Measurements from ENCODE around the gene LGI4. TPM values are rescaled to one million over a fixed set of nuclear protein-coding genes. Genes with fewer than 3 reads are reported as not detected.

The LGI4 gene
- total RNA-seq, 1 experiment from 2014 or later = 3.2 TPM

GRCh38 chr19:35075202-35076025 is 59.4 kb downstream of the LGI4 start:
- H2AFZ ChIP-seq (ENCODE audit: low read length) = no peak overlapping the region
- no peak overlapping the region for H3K27ac ChIP-seq (ENCODE audit: insufficient read length, low read depth, low read length)
- H3T11ph ChIP-seq (ENCODE audit: low read length) = no peak overlapping the region
- no peak overlapping the region for H3K4ac ChIP-seq (ENCODE audit: low read depth, low read length)
- H3K56ac ChIP-seq (ENCODE audit: insufficient read length, low read depth, low read length) = no peak overlapping the region
- no peak overlapping the region for H3K23ac ChIP-seq (ENCODE audit: insufficient read length, low read depth, low read length)
- no peaks in the 10 kb centered on the region for H3K9me3 ChIP-seq (ENCODE audit: control insufficient read depth, low read depth, low read length)
- no peaks in the 10 kb centered on the region for H3K4me1 ChIP-seq (ENCODE audit: insufficient read depth, low read length)
- H3K4me1 Mint-ChIP-seq = peaks cover 0 to 5% of the 10 kb centered on the region in 2 experiments; a peak in 2 of 4 replicates
- H3K36me3 Mint-ChIP-seq (ENCODE audit: insufficient read depth in 1 of 3, low read depth in 3 of 3) = no peaks in the 10 kb centered on the region; a peak in 1 of 7 replicates
- TF ChIP-seq CTCF (conservative IDR thresholded peaks at IDR 0.05) = no peak
- no peak overlapping the region for H3K18ac ChIP-seq (ENCODE audit: insufficient read length, low read depth, low read length)
- no peak overlapping the region for H3K4me2 ChIP-seq (ENCODE audit: insufficient read depth, insufficient read length, low read length)
- DNase-seq = no peak
- H4K91ac ChIP-seq (ENCODE audit: insufficient read length, low read depth, low read length) = no peak overlapping the region
- no peak overlapping the region for H3K14ac ChIP-seq (ENCODE audit: insufficient read depth, low read length)
- no peak overlapping the region for H2BK20ac ChIP-seq (ENCODE audit: low read depth, low read length, poor library complexity, severe bottlenecking)
- H3K4me3 Mint-ChIP-seq = no peak overlapping the region
- no peaks in the 10 kb centered on the region for H3K23me2 ChIP-seq (ENCODE audit: insufficient read length, low read depth, low read length, poor library complexity, severe bottlenecking)
- no peaks in the 10 kb centered on the region for H3K79me2 ChIP-seq (ENCODE audit: insufficient read depth, low read length)
- H3K27ac Mint-ChIP-seq = peak overlapping the region in 1 of 3 experiments; percentile 17; a peak in 2 of 7 replicates
- H4K20me1 ChIP-seq (ENCODE audit: control insufficient read depth, insufficient read depth, insufficient read length) = no peaks in the 10 kb centered on the region
- no peak overlapping the region for H4K5ac ChIP-seq (ENCODE audit: insufficient read length, low read depth, low read length)
- H3K79me1 ChIP-seq (ENCODE audit: insufficient read depth, low read depth, low read length, poor library complexity, severe bottlenecking) = no peaks in the 10 kb centered on the region
- H3K9ac ChIP-seq (ENCODE audit: extremely low read depth, insufficient read length, low read length) = no peak overlapping the region
- H3K27me3 ChIP-seq (ENCODE audit: insufficient read depth, low read length) = no peaks in the 10 kb centered on the region
- no peak overlapping the region for H2BK12ac ChIP-seq (ENCODE audit: insufficient read length, low read depth, low read length)
- WGBS (ENCODE audit: extremely low coverage, insufficient read length, low lambda C conversion rate) = no CpG with 5 or more reads among the region's 21 CpGs
- H2AK5ac ChIP-seq (ENCODE audit: insufficient read length, low read length) = no peak overlapping the region
- no peak overlapping the region for H2BK120ac ChIP-seq (ENCODE audit: low read depth, low read length, poor library complexity, severe bottlenecking)
- H3K9me3 Mint-ChIP-seq = peaks cover 2 to 3% of the 10 kb centered on the region in 2 experiments; a peak in 2 of 5 replicates
- H3K27me3 Mint-ChIP-seq (ENCODE audit: low read depth) = peaks cover 6% of the 10 kb centered on the region
- H4K8ac ChIP-seq (replicated peaks; ENCODE audit: insufficient read length, low read depth, low read length) = no peak overlapping the region
- no peak overlapping the region for H2BK5ac ChIP-seq (ENCODE audit: insufficient read length, low read length)
- no peak overlapping the region for H2BK15ac ChIP-seq (ENCODE audit: low read depth, low read length)

Other genes starting within 250 kb of the LGI4 start
- gene ZNF30, start 208.2 kb downstream of the LGI4 start, total RNA-seq (2021) = 6.5 and 8.3 TPM in 2 replicates
- 7.6 and 8.3 TPM in 2 replicates for gene ZNF792, start 170.8 kb downstream of the LGI4 start, total RNA-seq (2021)
- 125 and 126 TPM in 2 replicates for gene GRAMD1A, start 134.7 kb downstream of the LGI4 start, total RNA-seq (2021)
- gene SCN1B, start 104.6 kb downstream of the LGI4 start, total RNA-seq (2021) = 3.8 TPM in 2 replicates
- gene HPN, start 93.3 kb downstream of the LGI4 start, total RNA-seq (2021) = 9.3 and 10.6 TPM in 2 replicates
- gene FXYD3, start 19.2 kb downstream of the LGI4 start, total RNA-seq (2021) = 1.5 TPM in 2 replicates
- gene FXYD1, start 3.8 kb upstream of the LGI4 start, total RNA-seq (2021) = 6.8 and 7.7 TPM in 2 replicates
- gene FXYD7, start 8.2 kb upstream of the LGI4 start, total RNA-seq (2021) = 8.2 and 9.0 TPM in 2 replicates
- 83.7 and 100 TPM in 2 replicates for gene FXYD5, start 19.7 kb upstream of the LGI4 start, total RNA-seq (2021)
- not detected in 2 replicates for gene FAM187B, start 93.7 kb upstream of the LGI4 start, total RNA-seq (2021)
- 151 and 152 TPM in 2 replicates for gene LSR, start 113.9 kb upstream of the LGI4 start, total RNA-seq (2021)
- 113 and 123 TPM in 2 replicates for gene USF2, start 133.9 kb upstream of the LGI4 start, total RNA-seq (2021)
- gene HAMP, start 147.5 kb upstream of the LGI4 start, total RNA-seq (2021) = 0.52 and 0.83 TPM in 2 replicates
- 0.13 TPM in 1 of 2 replicates, not detected in the other for gene MAG, start 157.1 kb upstream of the LGI4 start, total RNA-seq (2021)
- not detected in 2 replicates for gene CD22, start 194.1 kb upstream of the LGI4 start, total RNA-seq (2021)
- gene FFAR1, start 212.8 kb upstream of the LGI4 start, total RNA-seq (2021) = not detected in 2 replicates
- not detected in 2 replicates for gene FFAR3, start 223.4 kb upstream of the LGI4 start, total RNA-seq (2021)
- gene GPR42, start 236.0 kb upstream of the LGI4 start, total RNA-seq (2021) = not detected in 2 replicates